Measurements from ENCODE around the gene PSD4.

DNA sequence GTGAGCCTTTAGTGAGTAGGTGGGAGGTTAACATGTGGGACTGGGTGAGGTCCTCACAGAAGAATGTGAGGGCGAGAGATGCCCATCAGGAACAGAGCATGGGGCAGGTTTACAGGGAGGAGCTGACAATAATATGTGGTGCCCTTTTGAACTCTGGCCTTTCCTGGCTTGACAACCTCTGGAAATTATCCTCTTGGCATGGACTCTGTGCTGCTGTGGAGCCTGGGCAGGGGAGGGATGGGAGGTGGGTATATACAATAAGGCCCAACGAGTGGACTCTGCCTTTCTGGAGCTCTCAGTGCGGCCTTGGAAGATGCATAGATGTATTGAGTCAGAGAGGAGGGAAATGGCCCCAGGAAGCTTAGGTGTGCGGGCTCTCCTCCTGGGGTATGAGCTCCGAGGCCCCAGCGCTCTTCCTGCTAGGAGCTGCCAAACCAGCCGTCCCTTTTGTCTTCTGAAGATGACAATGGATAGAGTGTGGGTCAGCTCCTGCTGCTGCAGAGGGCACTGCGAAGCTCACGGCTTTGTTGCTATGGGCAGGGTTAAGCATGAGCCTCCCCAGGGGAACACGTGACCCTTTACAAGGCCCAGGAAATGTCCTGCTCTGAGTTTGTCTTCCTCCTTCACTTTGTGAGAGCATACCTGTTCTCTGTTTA is 8.7 kb upstream of the PSD4 start:
- TF ChIP-seq CTCF (IDR thresholded peaks at IDR 0.05; ENCODE audit: insufficient read depth, low read length) (no peak), POLR2AphosphoS5 (IDR thresholded peaks at IDR 0.05; ENCODE audit: low read depth) (no peak), GABPA (IDR thresholded peaks at IDR 0.05; ENCODE audit: low read depth) (no peak), SPI1 (IDR thresholded peaks at IDR 0.05; ENCODE audit: borderline replicate concordance, low read depth) (no peak)
- TF ChIP-seq, protein P1, sequence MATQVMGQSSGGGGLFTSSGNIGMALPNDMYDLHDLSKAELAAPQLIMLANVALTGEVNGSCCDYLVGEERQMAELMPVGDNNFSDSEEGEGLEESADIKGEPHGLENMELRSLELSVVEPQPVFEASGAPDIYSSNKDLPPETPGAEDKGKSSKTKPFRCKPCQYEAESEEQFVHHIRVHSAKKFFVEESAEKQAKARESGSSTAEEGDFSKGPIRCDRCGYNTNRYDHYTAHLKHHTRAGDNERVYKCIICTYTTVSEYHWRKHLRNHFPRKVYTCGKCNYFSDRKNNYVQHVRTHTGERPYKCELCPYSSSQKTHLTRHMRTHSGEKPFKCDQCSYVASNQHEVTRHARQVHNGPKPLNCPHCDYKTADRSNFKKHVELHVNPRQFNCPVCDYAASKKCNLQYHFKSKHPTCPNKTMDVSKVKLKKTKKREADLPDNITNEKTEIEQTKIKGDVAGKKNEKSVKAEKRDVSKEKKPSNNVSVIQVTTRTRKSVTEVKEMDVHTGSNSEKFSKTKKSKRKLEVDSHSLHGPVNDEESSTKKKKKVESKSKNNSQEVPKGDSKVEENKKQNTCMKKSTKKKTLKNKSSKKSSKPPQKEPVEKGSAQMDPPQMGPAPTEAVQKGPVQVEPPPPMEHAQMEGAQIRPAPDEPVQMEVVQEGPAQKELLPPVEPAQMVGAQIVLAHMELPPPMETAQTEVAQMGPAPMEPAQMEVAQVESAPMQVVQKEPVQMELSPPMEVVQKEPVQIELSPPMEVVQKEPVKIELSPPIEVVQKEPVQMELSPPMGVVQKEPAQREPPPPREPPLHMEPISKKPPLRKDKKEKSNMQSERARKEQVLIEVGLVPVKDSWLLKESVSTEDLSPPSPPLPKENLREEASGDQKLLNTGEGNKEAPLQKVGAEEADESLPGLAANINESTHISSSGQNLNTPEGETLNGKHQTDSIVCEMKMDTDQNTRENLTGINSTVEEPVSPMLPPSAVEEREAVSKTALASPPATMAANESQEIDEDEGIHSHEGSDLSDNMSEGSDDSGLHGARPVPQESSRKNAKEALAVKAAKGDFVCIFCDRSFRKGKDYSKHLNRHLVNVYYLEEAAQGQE (IDR thresholded peaks at IDR 0.05; ENCODE audit: insufficient replicate concordance, low read depth) = no peak
